H1 (cell line): ENCODE measurements around the gene SLC43A1. TPM values are rescaled to one million over a fixed set of nuclear protein-coding genes. Genes with fewer than 3 reads are reported as not detected.

Experiments used
- CTCF ChIA-PET: fragments of 300-600 bp; sonication (Branson Sonifier 250); formaldehyde crosslinking; loops from one replicate; lab custom pipeline; 2021; ENCODE audit not compliant: partially characterized antibody; lab: Charles Lee
- POLR2A ChIA-PET: fragments of 300-600 bp; sonication (Branson Sonifier 250); formaldehyde crosslinking; loops from one replicate; lab custom pipeline; 2021; ENCODE audit warnings: inconsistent platforms; ENCODE audit not compliant: partially characterized antibody; lab: Charles Lee
- DNase-seq, 2 experiments: peaks; one replicate each; pipeline versions ENCODE4 v3.0.0 to v3.0.0-alpha.2; 2010 to 2022; ENCODE audit warnings: low spot score in 2 of 2, low read depth in 1 of 2, mixed read lengths in 1 of 2
- FAIRE-seq: peaks from 2 replicates; lab custom pipeline; 2011; peaks lifted over from hg19 to GRCh38; lab: Jason Lieb, UNC
- H2AFZ ChIP-seq: 2 replicates; pipeline ENCODE4 v1.8.1; 2012; ENCODE audit warnings: low read length, inconsistent platforms
- H2AK5ac ChIP-seq: 2 replicates; pipeline ENCODE4 v1.6.1; 2013; ENCODE audit warnings: low read depth, low read length
- H2BK120ac ChIP-seq: replicated peaks from 2 replicates; pipeline ENCODE3; 2013; ENCODE audit warnings: low read depth, low read length, inconsistent platforms
- H2BK12ac ChIP-seq: 2 replicates; pipeline ENCODE4 v1.6.1; 2013; ENCODE audit warnings: low read depth, low read length
- H2BK15ac ChIP-seq: 2 replicates; pipeline ENCODE4 v1.6.1; 2013; ENCODE audit warnings: low read length
- H2BK20ac ChIP-seq: 2 replicates; pipeline ENCODE4 v1.6.1; 2013; ENCODE audit warnings: low read length
- H2BK5ac ChIP-seq: 2 replicates; pipeline ENCODE4 v1.6.1; 2013; ENCODE audit warnings: low read depth, low read length
- H3K14ac ChIP-seq: 2 replicates; pipeline ENCODE4 v1.6.1; 2013; ENCODE audit warnings: inconsistent platforms; ENCODE audit not compliant: insufficient read length
- H3K18ac ChIP-seq: 2 replicates; pipeline ENCODE4 v1.6.1; 2013; ENCODE audit warnings: low read length; ENCODE audit errors: extremely low read depth
- H3K23ac ChIP-seq: 2 replicates; pipeline ENCODE4 v1.6.1; 2013; ENCODE audit warnings: inconsistent platforms; ENCODE audit not compliant: insufficient read length
- H3K23me2 ChIP-seq: 2 replicates; pipeline ENCODE4 v1.6.1; 2013; ENCODE audit warnings: low read depth, low read length
- H3K27ac ChIP-seq: 2 replicates; pipeline ENCODE4 v1.6.1; 2011; ENCODE audit warnings: low read depth, low read length, inconsistent platforms
- H3K27me3 ChIP-seq, 4 experiments: replicated peaks in 1 of 4; 1 replicate in 1 of 4; 2 replicates in 3 of 4; pipeline versions ENCODE4 v1.6.1 to v1.8.1; 2011 to 2013; ENCODE audit warnings: low read length in 3 of 4, mild to moderate bottlenecking in 3 of 4, inconsistent platforms in 2 of 4, mixed read lengths in 2 of 4, moderate library complexity in 1 of 4; ENCODE audit not compliant: control insufficient read depth in 3 of 4, insufficient read depth in 3 of 4; ENCODE audit errors: extremely low read depth in 1 of 4
- H3K36me3 ChIP-seq, 4 experiments: 2 replicates each; pipeline versions ENCODE4 v1.6.1 to v1.8.1; 2011 to 2013; ENCODE audit warnings: mild to moderate bottlenecking in 4 of 4, low read length in 3 of 4, moderate library complexity in 2 of 4, control low read depth in 1 of 4, inconsistent platforms in 1 of 4; ENCODE audit not compliant: insufficient read depth in 4 of 4, control insufficient read depth in 2 of 4
- H3K4ac ChIP-seq: replicated peaks from 2 replicates; pipeline ENCODE3; 2013; ENCODE audit warnings: low read length, low read depth, mixed read lengths, inconsistent platforms; ENCODE audit not compliant: insufficient read length
- H3K4me1 ChIP-seq, 4 experiments: replicated peaks in 1 of 4; 1 replicate in 1 of 4; 2 replicates in 3 of 4; pipeline versions ENCODE4 v1.6.1 to v1.8.1; 2011 to 2013; ENCODE audit warnings: low read length in 3 of 4, inconsistent platforms in 2 of 4, mixed read lengths in 1 of 4; ENCODE audit not compliant: insufficient read depth in 4 of 4, control insufficient read depth in 3 of 4
- H3K4me2 ChIP-seq, 2 experiments: 2 replicates each; pipeline versions ENCODE4 v1.6.1 to v1.8.1; 2011 to 2013; ENCODE audit warnings: low read depth in 2 of 2, low read length in 2 of 2, control low read depth in 1 of 2, inconsistent platforms in 1 of 2, mild to moderate bottlenecking in 1 of 2; ENCODE audit not compliant: insufficient read depth in 1 of 2
- H3K4me3 ChIP-seq, 4 experiments: fragments of 200-600, 300-600 bp in 1 of 4; sonication (generic), shearing (Covaris generic), sonication (Bioruptor Twin) in 1 of 4; 2 replicates each; pipeline versions ENCODE4 v1.5.1 to v1.8.1; 2011 to 2016; ENCODE audit warnings: low read length in 4 of 4, low read depth in 3 of 4, control low read depth in 2 of 4, inconsistent platforms in 2 of 4, mild to moderate bottlenecking in 2 of 4, mixed read lengths in 1 of 4, moderate library complexity in 1 of 4; ENCODE audit not compliant: insufficient read depth in 2 of 4; ENCODE audit errors: extremely low read depth in 1 of 4
- H3K56ac ChIP-seq: replicated peaks from 2 replicates; pipeline ENCODE3; 2013; ENCODE audit warnings: low read depth, mild to moderate bottlenecking, mixed read lengths, low read length, inconsistent platforms; ENCODE audit not compliant: insufficient read length
- H3K79me1 ChIP-seq: 2 replicates; pipeline ENCODE4 v1.6.1; 2013; ENCODE audit warnings: low read depth, low read length, control low read depth
- H3K79me2 ChIP-seq, 2 experiments: 2 replicates each; pipeline versions ENCODE4 v1.6.1 to v1.8.1; 2012 to 2013; ENCODE audit warnings: low read length in 2 of 2, mild to moderate bottlenecking in 2 of 2, inconsistent platforms in 1 of 2; ENCODE audit not compliant: insufficient read depth in 2 of 2, control insufficient read depth in 1 of 2
- H3K9ac ChIP-seq, 4 experiments: replicated peaks in 1 of 4; 1 replicate in 1 of 4; 2 replicates in 3 of 4; pipeline versions ENCODE4 v1.6.1 to v1.8.1; 2011 to 2013; ENCODE audit warnings: low read depth in 3 of 4, low read length in 3 of 4, control low read depth in 2 of 4, mild to moderate bottlenecking in 2 of 4, moderate library complexity in 2 of 4, inconsistent platforms in 1 of 4; ENCODE audit errors: extremely low read depth in 1 of 4
- H3K9me3 ChIP-seq, 2 experiments: 2 replicates each; pipeline versions ENCODE4 v1.6.1 to v1.8.1; 2012 to 2013; ENCODE audit warnings: mild to moderate bottlenecking in 2 of 2, moderate library complexity in 2 of 2, control low read depth in 1 of 2, inconsistent platforms in 1 of 2, low read depth in 1 of 2, low read length in 1 of 2, mixed read lengths in 1 of 2; ENCODE audit not compliant: insufficient read depth in 2 of 2
- H4K20me1 ChIP-seq, 2 experiments: replicated peaks in 1 of 2; 2 replicates each; pipeline versions ENCODE3 to v1.8.1; 2011 to 2013; ENCODE audit warnings: inconsistent platforms in 2 of 2, low read length in 2 of 2, mild to moderate bottlenecking in 1 of 2; ENCODE audit not compliant: insufficient read depth in 2 of 2, control insufficient read depth in 1 of 2
- H4K5ac ChIP-seq: 2 replicates; pipeline ENCODE4 v1.6.1; 2013; ENCODE audit warnings: low read length, low read depth, mixed read lengths, inconsistent platforms; ENCODE audit not compliant: insufficient read length
- H4K8ac ChIP-seq: 2 replicates; pipeline ENCODE4 v1.8.0; 2013; ENCODE audit warnings: mild to moderate bottlenecking, moderate library complexity, low read length, inconsistent platforms; ENCODE audit not compliant: insufficient read depth; ENCODE audit errors: extremely low read depth
- H4K91ac ChIP-seq: replicated peaks from 2 replicates; pipeline ENCODE3; 2013; ENCODE audit warnings: low read length, mixed read lengths, inconsistent platforms; ENCODE audit not compliant: insufficient read length
- HDAC6 ChIP-seq: IDR thresholded peaks from one replicate; pipeline ENCODE4 v1.7.1; 2012; ENCODE audit warnings: low read depth, mild to moderate bottlenecking, inconsistent platforms, low read length, moderate library complexity
- KDM4A ChIP-seq: IDR thresholded peaks from one replicate; pipeline ENCODE4 v1.7.1; 2012; ENCODE audit warnings: low read depth, mild to moderate bottlenecking, moderate library complexity, low read length, inconsistent platforms; ENCODE audit not compliant: severe bottlenecking
- RAD21 ChIP-seq, 2 experiments: IDR thresholded peaks in 1 of 2; conservative IDR thresholded peaks in 1 of 2; 2 replicates each; pipeline ENCODE4 v1.6.1; 2011; ENCODE audit warnings: low read depth in 2 of 2, low read length in 2 of 2, improper control_type of control experiment in 1 of 2, inconsistent platforms in 1 of 2, mild to moderate bottlenecking in 1 of 2, moderate library complexity in 1 of 2
- TAF7 ChIP-seq: optimal IDR thresholded peaks from 2 replicates; pipeline ENCODE3; 2011; ENCODE audit warnings: low read depth, mild to moderate bottlenecking, inconsistent platforms, low read length, moderate library complexity, borderline replicate concordance
- WGBS, 2 experiments: shearing (Covaris generic) in 1 of 2; methylation state at CpG; one replicate each; pipeline versions ENCODE4 v1.1.6 to v1.1.7; 2013 to 2015; ENCODE audit warnings: low lambda C conversion rate in 2 of 2, mixed read lengths in 2 of 2, inconsistent platforms in 1 of 2, low coverage in 1 of 2, missing lambda C conversion rate in 1 of 2; ENCODE audit not compliant: insufficient replicate concordance in 2 of 2, insufficient coverage in 1 of 2, insufficient read length in 1 of 2; ENCODE audit errors: extremely low coverage in 1 of 2, missing lambda C conversion rate in 1 of 2; 5-methylcytosine and 5-hydroxymethylcytosine counted together
- polyA plus RNA-seq, 7 experiments: library from polyadenylated mRNA; depleted of rRNA in 3 of 7; stranded (reverse) in 5 of 7; unstranded in 2 of 7; fragments of >200 nt in 5 of 7; fragments of 200-250 nt in 2 of 7; gene quantifications; 1 replicate in 5 of 7; 2 replicates in 1 of 7; 4 replicates in 1 of 7; pipeline versions ENCODE4 v1.2.1 to v1.2.3, GENCODE V29; 2011 to 2013; ENCODE audit warnings: missing spikeins in 2 of 7, mixed read lengths in 2 of 7
- total RNA-seq: library from RNA; stranded (reverse); fragmentation: NEBNext Ultra II Directional; extraction: Animal tissue kit (Norgen Biotek cat#: 25700); gene quantifications from 2 replicates; pipeline ENCODE4 v1.2.1, GENCODE V29; 2021

SLC43A1 gene
- total and polyA plus RNA-seq, 2 of the 8 experiments (the other 6 are each of a cell fraction or from before 2014, with no cell fraction given) = 34.5 to 58.0 TPM

DNA sequence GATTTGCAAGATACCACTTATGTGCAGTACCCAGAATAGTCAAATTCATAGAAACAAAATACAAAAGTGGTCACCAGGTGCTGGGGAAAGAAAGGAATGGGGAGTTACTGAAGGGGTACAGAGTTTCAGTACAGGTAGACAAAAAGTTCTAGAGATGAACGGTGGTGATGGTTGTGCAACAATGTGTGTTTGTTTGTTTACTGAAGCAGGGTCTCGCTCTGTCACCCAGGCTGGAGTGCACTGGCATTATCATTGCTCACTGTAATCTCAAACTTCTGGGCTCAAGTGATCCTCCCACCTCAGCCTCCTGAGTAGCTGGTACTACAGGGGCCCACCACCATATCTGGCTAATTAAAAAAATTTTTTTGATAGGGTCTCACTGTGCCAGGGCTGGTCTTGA is 39.9 kb upstream of the SLC43A1 start:
- Histone ChIP-seq H2BK20ac (no peak overlapping the region), H4K8ac (no peak overlapping the region), H2BK15ac (no peak overlapping the region), H3K79me1 (no peaks in the 10 kb centered on the region), H3K4me2 (no peak overlapping the region), H4K91ac (no peak overlapping the region), H3K4me1 (peaks cover 0 to 3% (median 2%) of the 10 kb centered on the region in 4 experiments; a peak in 2 of 7 replicates), H3K56ac (no peak overlapping the region), H2BK5ac (no peak overlapping the region), H2AK5ac (no peak overlapping the region), H3K4me3 (no peak overlapping the region), H4K5ac (no peak overlapping the region), H3K27me3 (no peaks in the 10 kb centered on the region), H3K27ac (no peak overlapping the region), H3K23ac (no peak overlapping the region), H2BK120ac (no peak overlapping the region), H2BK12ac (no peak overlapping the region), H3K18ac (no peak overlapping the region), H3K4ac (no peak overlapping the region), H3K79me2 (no peaks in the 10 kb centered on the region), H3K14ac (no peak overlapping the region), H3K9me3 (no peaks in the 10 kb centered on the region), H3K9ac (no peak overlapping the region), H4K20me1 (peaks cover 2% of the 10 kb centered on the region in 2 experiments), H3K23me2 (no peaks in the 10 kb centered on the region), H2AFZ (no peak overlapping the region), H3K36me3 (peaks cover 4 to 44% (median 26%) of the 10 kb centered on the region in 4 experiments; a peak in 7 of 8 replicates)
- CTCF ChIA-PET = interaction anchor here (1.0 to 2.1 kb wide), 4 partner anchors 13 to 62 kb away, joined by 4 to 11 read pairs (median 4); partner anchors contain the start of gene UBE2L6
- TF ChIP-seq KDM4A = no peak
- TF ChIP-seq RAD21 (IDR thresholded peaks at IDR 0.05 in 1 of 2, conservative IDR thresholded peaks at IDR 0.05 in 1 of 2; ENCODE audit: low read depth in 2 of 2, low read length in 2 of 2) = no peak
- no peak for TF ChIP-seq HDAC6
- TF ChIP-seq TAF7 = no peak
- WGBS, 2 experiments = 90% methylated on average over 2 of the region's 2 CpGs; no CpG with 5 or more reads in 1 of the 2 experiments
- POLR2A ChIA-PET = interaction anchor here (0.6 to 2.3 kb wide), 6 partner anchors 13 to 93 kb away, joined by 3 to 8 read pairs (median 6); no protein-coding TSS in a partner anchor
- no peak for DNase-seq
- no peak for FAIRE-seq
